GM18511 (cell line): ENCODE measurements around the gene ZFPL1.

Experiments used
- ATAC-seq: cut with Tn5 transposase; IDR thresholded peaks from one replicate; pipeline ENCODE4 v1.9.1; 2021; ENCODE audit warnings: mild to moderate bottlenecking, moderate library complexity; ENCODE audit not compliant: unreplicated experiment

Gene ZFPL1

DNA sequence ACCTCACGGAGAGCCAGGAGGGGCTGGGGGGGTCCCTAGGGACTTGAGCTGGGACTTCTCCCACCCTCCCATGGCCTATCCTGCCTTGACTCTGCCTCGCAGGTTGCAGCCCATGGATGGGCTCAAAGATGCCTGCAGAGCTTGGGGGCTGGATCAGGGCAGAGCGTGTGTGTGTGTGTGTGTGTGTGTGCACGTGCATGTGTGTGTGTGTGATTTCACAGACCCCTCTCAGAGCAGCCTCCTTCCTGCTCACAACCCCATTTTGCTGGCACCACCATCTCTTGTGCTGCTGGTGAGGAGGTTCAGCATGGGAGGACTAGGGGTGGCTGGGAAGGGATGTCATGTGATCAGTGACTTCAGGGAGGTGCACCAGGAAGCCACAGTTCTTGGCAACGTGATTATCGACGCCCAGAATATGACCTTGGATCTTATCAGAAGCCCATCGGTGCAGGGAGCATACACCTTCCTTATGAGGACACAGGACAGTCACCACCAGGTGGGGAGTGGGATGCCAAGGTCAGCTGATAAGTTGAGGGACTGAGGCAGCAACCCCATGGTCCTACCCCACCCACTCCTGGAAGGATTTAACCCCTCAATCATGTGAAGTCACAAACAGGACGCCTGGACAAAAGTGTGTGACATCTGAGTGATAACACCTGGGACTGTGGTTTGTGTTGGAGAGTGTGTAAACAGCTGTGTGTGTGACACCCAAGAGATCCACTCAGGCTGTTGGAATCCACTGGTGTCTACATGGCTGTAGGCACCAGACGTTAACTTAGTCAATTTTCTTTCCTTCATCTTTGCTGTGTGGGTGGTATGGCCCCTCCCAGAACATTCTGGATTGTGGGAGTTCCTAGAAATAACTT lies 23.8 kb upstream of the ZFPL1 start:
- no peak for ATAC-seq

DNA sequence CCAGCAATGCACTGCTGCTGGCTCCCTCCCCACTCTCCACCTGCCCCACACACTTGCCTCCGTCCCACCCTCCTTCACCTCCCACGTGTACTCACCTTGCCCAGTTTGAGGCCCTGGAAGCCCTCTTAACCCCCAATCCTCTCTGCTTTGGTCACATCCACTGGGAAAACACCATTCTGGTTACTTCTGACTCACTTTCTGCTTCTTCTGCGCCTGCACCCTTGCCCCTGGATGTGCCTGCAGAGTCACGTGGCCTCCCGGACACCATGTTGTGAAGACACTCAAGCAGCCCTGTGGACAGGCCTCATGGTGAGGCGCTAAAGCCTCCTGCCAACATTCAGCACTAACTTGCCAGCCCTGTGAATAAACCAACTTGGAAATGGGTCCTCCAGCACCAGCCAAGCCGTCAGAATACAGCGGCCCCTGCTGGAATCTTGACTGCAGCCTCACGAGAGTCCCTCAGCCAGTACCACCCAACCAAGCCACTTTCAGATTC lies 23.1 kb upstream of the ZFPL1 start:
- no peak for ATAC-seq

DNA sequence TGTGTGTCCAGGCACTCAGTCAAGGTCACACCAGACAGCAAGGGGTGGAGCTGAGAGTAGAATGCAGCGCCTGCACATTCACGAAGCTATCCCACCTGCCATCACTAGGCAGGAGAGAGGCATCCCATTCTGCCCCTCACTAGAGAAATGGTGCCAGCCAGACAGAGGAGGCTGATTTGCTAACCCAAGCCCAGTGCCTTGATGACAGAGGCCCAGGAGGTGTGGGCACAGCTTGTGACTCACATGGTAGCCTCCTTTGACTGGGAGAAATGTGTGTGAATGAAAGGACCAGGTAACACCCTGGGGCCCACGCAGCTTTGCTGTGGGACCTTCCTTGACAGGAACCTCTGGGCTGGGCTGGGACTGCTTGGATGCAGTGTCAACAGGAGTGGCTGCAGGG lies 20.5 kb upstream of the ZFPL1 start:
- ATAC-seq, result no peak

DNA sequence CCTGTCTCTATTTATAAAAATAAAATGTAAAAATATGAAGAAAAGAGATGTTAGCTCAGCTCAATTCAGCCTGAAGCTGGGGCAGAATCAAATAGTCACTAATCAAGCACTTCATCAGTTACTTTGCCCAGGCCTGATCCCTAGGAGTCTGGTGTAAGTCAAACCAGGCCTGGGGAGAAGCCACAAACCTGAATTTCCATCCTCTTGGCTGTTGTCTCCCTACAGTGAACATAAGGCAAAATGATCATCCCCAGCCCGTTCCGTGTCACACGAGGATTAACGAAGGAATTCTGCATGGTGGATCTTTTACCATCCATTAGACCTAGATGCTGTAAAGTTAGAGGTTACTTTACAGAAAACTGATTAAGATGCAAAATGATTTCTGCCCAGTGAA lies 19.2 kb upstream of the ZFPL1 start:
- ATAC-seq, result no peak

DNA sequence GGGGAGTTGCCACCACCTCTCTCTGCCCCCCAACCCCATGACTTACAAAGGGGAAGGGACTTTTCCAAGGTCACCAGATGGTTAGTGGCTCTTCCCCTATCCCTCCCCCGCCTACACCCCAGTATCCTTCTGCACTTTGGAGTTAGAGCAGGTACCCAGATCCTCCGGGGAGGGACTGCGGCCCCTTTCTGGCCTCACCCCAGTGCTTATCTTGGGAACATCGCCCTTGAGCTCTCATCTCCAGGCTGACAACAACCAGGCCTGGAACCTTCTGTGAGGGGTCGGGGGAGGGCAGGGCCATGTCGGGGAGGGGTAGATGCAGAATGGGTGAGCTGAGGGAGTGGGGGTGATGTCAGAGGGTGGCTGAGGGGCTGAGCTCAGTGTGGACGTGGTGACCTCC lies 18.2 kb upstream of the ZFPL1 start:
- no peak for ATAC-seq

DNA sequence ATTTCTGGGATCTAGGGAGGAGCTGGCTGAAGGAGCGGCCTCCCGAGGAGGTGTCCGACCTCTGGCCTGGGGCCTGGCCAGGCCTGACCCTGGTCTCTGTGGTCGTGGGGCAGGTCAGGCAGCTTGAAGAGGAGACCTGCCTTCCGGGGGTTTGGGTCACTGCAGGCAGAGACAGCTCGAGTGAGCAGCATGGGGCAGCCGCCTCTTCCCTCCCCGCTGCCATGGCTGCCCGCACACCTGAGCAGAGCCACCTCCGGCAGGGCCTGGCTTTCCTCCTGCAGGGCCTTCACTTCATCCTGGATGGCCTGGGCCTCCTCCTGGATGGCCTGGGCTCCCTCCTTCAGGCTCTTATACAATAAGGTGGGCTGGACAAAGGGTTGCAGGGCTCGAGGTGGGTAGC lies 17.7 kb upstream of the ZFPL1 start:
- no peak for ATAC-seq

DNA sequence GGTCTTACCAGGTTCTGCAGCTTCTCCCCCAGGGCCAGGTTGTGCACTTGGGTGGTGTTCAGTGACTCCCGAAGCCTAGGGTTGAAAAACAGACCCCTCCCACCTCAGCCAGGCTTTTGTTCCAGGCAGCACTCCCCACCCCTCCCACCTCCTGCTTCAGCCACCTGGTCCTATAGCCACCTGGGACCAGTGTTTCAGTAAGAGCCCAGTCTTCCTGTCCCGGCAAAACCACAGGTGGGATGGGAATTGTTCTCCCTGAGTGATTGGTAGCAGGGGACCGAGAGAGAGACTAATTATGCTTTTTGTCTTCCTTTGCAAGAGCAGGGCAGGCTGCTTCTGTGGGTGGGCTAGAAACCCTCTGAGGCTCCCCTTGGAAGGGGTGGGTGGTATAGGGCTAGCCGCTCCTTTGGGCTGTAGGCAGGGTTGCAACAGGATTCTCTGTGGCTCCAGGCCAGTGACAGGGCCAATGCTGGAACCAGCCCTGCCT lies 17.2 kb upstream of the ZFPL1 start:
- ATAC-seq, result no peak

DNA sequence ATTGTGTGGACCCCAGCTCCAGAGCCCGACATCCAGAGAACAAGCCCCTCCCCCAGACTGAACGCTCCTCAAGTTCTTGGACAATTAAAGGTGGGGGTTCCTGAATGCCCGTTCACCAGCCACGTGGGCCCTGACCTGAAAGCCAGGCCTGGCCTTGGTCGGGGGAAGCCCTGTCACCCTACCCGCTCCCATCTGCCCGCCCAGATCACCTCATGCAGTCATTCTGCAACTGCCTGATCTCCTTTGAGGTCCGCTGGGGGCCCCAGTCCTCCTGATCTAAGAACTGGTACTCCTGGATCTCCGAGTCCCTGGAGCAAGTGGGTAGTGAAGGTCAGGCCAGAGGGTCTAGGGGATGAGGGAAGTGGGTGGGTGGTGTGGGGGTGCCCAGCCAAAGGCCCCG lies 16.6 kb upstream of the ZFPL1 start:
- no peak for ATAC-seq

DNA sequence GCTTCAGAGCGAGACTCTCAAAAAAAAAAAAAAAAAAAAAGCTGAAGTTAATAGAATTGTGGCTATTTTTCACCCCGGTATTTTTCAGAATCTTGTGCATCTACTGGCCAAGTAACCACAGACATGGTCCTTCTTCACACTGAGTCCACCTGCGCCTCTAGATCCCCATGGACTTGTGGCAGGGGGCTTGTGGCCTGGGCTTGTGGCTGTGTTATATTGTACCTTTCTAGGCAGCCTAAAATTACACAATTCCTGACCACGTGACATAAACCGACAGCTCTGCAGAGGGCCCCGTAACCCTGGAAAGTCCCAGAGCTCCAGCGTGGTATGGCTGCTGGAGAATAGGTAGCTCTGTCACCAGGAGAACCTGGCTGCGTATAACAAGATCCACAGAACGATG lies 14.8 kb upstream of the ZFPL1 start:
- ATAC-seq, result no peak

DNA sequence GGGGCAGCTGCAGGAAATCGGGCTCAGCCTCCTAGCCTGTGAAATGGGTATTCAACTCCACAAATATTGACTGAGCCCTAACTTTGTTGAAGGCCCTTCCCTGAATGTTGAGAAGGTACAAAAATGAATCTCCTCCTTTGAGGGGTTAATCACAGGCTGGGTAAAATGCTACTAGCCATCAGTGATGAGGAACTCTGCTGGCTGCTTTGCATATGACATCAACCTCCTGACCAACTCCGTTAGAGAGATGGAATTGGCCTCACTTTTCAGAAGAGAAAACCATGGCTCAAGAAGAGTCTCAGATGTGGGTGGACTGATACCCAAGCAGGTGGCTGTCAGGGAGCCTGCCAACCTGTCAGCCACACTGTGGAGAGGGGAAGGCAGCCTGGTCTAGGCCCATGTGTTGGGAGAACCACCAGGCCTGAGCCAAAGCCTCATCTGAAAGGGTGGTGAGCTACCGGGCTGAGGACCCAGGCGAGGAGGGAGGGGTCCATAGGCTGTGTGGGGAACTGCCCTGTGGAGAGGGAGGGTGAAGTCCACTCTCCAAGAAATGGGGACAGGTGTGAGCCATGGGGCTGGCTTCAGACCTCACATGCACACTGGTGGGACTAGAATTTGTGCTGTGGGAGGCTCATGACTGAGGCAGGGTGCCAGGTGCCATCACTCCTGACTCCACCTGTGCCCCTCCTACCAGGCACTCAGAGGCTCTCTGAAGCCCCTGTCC lies 12.0 kb upstream of the ZFPL1 start:
- no peak for ATAC-seq

DNA sequence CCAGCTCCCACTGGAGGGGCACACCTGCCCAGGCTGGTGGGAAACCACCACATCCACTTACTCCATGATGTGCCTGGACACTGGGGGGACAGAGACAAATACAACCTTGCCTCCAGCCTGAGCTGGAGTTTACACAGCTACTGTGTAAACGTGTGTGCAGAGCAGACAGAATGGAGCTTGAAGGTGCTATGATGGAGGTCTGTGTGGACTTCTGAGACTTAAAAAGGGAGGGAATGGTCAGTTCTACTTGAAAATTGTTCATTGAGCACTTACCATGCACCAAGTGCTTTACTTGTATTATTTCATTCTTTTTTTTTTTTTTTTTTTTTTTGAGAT lies 11.4 kb upstream of the ZFPL1 start:
- ATAC-seq, result no peak

DNA sequence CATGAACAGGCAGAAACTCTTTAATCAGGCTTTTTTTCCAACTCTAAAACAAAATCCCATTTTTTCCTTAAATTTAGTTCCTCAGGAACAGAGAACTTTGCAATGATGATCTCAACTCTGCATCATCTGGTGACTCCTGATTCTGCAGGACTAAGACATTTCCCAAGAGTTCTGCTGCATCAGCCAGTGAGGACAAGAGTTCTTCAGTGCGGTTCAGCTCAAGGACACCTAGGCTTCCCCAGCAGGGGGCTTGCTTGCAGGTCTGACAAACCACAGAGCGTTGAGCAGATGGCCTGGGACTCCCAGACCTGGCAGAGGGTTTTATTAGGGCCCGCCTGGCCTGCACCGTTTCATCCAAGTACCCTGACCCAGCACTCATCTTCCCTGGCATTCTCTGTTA lies 6.6 kb upstream of the ZFPL1 start:
- ATAC-seq, result no peak

DNA sequence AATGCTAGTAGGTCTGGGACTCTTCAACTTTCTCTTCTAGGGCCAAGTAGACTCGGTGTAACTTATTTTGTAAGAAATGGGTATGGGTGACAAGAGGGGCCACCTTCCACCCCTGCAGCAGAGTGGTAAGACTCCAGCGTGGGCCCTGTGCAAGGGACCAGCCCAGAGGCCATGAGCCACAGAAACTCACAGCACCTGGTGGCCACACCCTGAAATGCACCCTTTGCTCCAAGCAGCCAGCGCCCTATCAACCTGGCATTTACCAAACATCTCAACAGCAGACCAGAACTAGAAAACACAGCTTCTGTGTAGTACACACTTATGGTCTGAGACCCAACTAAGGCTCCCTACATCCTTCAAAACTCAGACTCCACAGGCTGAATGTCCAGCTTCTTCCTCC lies 5.9 kb upstream of the ZFPL1 start:
- ATAC-seq, result no peak

DNA sequence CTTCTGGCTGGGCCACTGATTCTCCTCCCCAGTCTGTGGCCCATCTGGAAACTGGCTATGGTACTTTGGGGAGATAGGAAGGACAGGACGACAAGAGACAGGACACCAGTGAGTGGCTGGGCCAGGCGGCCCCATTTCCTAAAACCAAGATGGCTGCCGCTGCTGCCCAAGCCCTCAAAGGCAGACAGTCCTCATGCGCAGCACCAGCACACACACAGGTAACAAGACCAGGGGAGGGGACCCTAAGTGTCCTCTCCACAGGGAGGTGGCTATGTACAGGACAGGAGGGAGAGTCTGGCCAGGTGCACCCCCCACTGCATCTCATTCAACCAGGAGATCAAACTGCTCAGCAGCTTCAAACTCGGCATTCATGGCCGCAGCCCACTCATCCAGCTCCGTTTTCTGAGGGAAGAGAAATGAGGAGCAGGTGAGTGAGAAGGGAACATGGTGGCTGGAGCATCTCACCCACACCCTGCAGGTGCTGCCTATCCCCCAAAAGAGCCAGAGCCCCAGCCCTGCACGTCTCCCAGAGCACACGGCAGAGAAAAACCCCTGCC lies 5.2 kb upstream of the ZFPL1 start:
- ATAC-seq, result no peak

DNA sequence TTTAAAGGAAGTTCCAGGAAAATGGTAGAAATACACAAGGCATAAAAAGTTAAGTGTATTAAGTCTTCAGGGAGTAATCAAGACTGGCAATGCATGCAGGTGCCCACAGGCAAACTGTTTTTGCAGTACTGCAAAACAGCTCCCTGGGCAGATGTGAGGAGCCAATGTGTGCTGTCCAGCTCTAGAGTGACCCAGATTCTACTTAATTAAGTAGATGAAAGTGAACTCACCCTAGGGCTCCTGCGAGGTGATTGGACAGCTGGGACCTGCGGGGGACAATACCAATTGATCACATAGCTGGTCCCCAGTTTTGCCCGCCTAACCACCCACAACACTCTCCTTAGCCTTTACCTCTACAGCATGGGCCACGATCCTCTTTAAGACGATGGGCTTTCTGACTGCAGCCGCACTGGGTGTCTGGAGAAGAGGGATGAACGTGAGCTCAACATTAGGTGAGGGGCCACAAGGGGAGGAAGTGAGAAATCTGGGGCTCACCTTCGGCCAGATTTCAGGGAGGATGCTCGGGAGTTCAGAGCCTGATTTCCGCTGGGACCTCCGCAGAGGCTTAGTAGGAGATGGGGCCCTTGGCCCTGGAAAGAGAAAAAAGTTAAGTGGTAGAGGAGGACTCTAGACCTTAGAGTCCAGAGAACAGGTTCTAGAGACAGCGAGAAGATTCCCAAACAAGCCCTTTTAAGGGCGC lies 738 bp upstream of the ZFPL1 start:
- peak; percentile 14 for ATAC-seq

DNA sequence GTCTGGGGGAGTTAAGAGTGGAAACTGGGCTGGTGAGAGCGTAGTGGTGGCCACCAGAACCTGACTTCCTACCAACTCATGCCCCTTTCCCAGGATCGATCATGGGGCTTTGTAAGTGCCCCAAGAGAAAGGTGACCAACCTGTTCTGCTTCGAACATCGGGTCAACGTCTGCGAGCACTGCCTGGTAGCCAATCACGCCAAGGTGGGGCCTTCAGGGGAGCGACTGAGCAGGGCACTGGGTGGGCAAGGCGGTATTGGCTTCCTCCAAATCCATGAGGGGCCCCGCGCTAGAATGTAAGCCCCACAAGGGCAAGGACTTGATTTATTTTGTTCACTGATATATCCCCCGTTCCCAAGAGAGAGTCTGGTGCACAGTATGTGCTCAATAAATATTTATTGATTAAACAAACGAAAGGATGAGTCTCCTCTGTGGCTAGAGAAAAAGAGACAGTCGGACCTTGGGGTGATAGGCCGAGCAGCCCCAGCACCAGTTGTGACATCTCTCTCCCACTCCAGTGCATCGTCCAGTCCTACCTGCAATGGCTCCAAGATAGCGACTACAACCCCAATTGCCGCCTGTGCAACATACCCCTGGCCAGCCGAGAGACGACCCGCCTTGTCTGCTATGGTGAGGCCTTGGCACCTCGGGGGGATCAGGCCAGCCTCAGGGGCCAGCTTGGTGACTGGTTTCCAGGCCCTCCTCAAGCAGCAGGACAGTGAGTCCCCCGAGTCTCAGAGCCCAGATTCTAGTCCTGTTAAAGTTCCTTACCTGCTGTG lies 765 bp downstream of the ZFPL1 start:
- no peak for ATAC-seq

DNA sequence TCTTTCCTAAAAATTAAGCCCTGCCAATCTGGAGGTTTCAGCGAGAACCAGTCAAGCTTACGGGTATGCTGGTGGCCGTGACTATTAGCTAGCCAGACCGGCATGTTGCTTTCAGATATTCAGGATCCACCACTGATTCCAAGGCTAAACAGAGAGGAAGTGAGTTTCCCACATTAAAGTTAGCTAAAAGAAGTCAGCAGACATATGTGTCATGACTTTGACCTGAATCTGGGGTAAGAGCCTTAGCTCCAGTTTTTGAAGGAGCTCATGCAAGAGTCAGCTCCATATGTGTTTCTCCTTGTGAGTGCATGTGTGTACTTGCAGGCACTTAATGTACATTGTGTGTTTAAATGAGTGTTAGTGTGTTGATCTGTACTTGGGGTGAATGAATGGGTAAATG lies 1.4 kb downstream of the ZFPL1 start:
- ATAC-seq, result no peak

DNA sequence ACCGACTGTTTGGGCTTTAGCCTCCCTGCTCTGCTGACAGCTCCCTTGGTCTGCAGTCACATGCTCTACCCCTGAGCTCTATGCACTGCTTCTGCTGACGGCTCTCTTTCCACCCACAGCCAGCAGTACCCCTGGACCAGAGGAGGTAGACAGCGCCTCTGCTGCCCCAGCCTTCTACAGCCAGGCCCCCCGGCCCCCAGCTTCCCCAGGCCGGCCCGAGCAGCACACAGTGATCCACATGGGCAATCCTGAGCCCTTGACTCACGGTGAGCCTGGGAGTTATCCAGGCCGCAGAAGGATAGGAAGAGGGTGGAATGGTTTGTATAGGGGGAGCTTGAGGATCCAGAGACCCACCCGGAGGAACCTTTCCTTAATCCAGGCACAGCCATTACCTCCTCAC lies 2.8 kb downstream of the ZFPL1 start:
- no peak for ATAC-seq

DNA sequence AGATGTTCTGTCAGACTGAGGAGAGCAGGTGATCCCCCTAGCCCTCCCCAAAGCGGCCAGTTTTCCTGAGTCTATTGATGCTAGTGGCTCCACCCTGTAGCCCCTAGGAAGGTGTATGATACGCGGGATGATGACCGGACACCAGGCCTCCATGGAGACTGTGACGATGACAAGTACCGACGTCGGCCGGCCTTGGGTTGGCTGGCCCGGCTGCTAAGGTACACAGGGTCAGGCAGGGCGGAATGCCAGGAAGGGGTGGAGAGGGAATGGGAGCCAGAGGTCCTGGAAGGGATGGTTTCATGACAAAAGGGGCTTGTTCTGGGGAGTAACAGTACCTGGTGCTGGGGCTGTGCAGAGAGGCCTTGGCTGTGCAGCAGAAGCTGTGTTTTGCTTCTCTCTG lies 3.2 kb downstream of the ZFPL1 start:
- ATAC-seq, result no peak

DNA sequence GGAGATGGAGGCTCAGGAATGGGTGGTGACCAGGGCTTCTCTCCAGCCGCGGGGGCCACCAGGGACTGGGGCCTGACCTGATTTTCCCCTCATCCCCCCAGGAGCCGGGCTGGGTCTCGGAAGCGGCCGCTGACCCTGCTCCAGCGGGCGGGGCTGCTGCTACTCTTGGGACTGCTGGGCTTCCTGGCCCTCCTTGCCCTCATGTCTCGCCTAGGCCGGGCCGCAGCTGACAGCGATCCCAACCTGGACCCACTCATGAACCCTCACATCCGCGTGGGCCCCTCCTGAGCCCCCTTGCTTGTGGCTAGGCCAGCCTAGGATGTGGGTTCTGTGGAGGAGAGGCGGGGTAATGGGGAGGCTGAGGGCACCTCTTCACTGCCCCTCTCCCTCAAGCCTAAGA lies 3.8 kb downstream of the ZFPL1 start:
- no peak for ATAC-seq

DNA sequence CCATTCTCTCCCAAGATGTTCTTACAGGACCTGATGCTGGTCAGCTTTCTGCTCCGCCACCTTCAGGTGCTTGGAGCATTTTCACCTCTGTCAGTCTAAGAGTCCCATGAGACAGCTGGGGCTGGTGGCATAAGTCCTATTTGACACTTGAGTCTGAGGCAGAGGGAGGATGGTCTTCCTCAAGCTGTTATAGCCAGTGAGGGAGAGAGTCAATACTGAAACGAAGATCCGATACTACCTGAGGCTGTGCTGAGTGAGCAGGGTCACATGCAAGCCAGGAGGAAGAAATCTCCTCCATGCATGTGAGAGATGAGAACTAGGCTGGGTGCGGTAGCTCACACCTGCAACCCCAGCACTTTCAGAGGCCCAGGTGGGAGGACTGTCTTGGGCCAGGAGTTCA lies 5.6 kb downstream of the ZFPL1 start:
- no peak for ATAC-seq
